WERI-Rb-1 (cell line): ENCODE results near the gene NEB.

Experiments
- DNase-seq: peaks from one replicate; pipeline ENCODE4 v3.0.0-alpha.2; 2020
- H3K27ac ChIP-seq: fragments of 250-450 bp; sonication (Bioruptor Pico); 2 replicates; pipeline ENCODE4 v1.5.1; 2020; ENCODE audit warnings: mild to moderate bottlenecking, moderate library complexity
- H3K27me3 ChIP-seq: fragments of 250-450 bp; sonication (Bioruptor Pico); 2 replicates; pipeline ENCODE4 v1.5.1; 2021; ENCODE audit warnings: mild to moderate bottlenecking, low read depth, moderate library complexity; ENCODE audit not compliant: insufficient read depth, severe bottlenecking
- H3K36me3 ChIP-seq: fragments of 250-450 bp; sonication (Bioruptor Pico); 2 replicates; pipeline ENCODE4 v1.5.1; 2020; ENCODE audit warnings: mild to moderate bottlenecking, moderate library complexity
- H3K4me3 ChIP-seq: 2 replicates; pipeline ENCODE4 v1.5.1; 2011; ENCODE audit warnings: low read depth, mild to moderate bottlenecking, control low read depth, low read length
- H3K9me3 ChIP-seq: fragments of 250-450 bp; sonication (Bioruptor Pico); 2 replicates; pipeline ENCODE4 v1.5.1; 2021; ENCODE audit warnings: mild to moderate bottlenecking, moderate library complexity; ENCODE audit not compliant: severe bottlenecking
- CTCF ChIP-seq: IDR thresholded peaks from 2 replicates; pipeline ENCODE4 v1.5.1; 2011; ENCODE audit warnings: low read depth, mild to moderate bottlenecking, control low read depth, inconsistent platforms, low read length

NEB gene

GRCh38 chr2:151439127-151439526 lies 295.1 kb downstream of the NEB start:
- no peak for TF ChIP-seq CTCF
- no peak for DNase-seq
- no peak overlapping the region for H3K27ac ChIP-seq
- H3K9me3 ChIP-seq = no peaks in the 10 kb centered on the region
- H3K36me3 ChIP-seq = peaks cover 89% of the 10 kb centered on the region
- H3K4me3 ChIP-seq = no peak overlapping the region
- no peaks in the 10 kb centered on the region for H3K27me3 ChIP-seq

DNA sequence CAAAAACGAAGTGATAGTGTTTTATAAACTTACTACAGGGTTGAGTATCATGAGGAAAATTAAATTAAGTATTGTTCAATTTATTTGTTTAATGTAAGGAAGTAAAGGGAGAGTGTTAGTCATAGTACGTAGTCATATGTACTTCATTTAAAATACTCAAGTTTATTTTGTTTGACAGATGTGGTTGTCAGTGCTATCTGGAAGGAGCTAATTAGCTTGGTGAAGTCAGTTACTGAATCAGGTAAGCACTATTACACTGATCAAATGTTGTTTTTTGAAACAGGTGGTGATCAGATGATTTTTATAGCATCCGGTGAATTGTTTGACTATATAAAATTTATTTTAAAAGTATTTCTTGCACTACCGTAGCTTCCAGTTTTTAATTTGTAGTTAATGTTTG lies 295.8 kb downstream of the NEB start:
- no peaks in the 10 kb centered on the region for H3K27me3 ChIP-seq
- no peaks in the 10 kb centered on the region for H3K9me3 ChIP-seq
- H3K27ac ChIP-seq = no peak overlapping the region
- no peak for DNase-seq
- H3K4me3 ChIP-seq = no peak overlapping the region
- TF ChIP-seq CTCF = no peak
- H3K36me3 ChIP-seq = peaks cover 89% of the 10 kb centered on the region

DNA sequence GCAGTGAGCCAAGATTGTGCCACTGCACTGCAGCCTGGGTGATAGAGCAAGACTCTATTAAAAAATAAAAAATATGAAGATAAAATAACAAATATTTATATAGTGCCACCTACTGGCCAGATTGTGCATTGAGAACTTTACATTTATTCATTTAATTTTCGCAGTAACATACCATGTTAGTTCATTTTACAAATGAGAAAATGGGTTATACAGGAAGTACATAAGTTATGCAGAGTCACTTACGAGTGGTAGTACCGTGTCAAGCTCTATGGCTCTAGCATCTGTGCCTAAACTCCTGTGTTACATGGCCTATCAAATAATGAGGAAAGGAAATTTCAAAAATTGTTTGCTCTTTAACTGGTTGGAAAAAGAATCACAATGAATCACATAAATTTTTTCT lies 296.6 kb downstream of the NEB start:
- no peak for DNase-seq
- Histone ChIP-seq H3K27ac (no peak overlapping the region), H3K36me3 (peaks cover 88% of the 10 kb centered on the region), H3K9me3 (no peaks in the 10 kb centered on the region), H3K27me3 (no peaks in the 10 kb centered on the region), H3K4me3 (no peak overlapping the region)
- TF ChIP-seq CTCF = no peak
